SK-N-SH (cell line): ENCODE data around the gene PLXND1.

ENCODE experiments used
- EP300 ChIP-seq, 2 experiments: IDR thresholded peaks; 2 replicates each; pipeline versions ENCODE4 v1.4.0 to v1.6.1; 2012; ENCODE audit warnings: borderline replicate concordance in 1 of 2, low read depth in 1 of 2, low read length in 1 of 2
- EZH2phosphoT487 ChIP-seq: fragments of 200-600 bp; sonication (generic); IDR thresholded peaks from 2 replicates; pipeline ENCODE4 v1.6.1; 2017; ENCODE audit warnings: low read depth, mixed run types, mild to moderate bottlenecking, antibody characterized with exemption, moderate library complexity, borderline replicate concordance
- GABPA ChIP-seq: IDR thresholded peaks from 2 replicates; pipeline ENCODE4 v1.4.0; 2012; ENCODE audit warnings: low read depth, mild to moderate bottlenecking
- NFIC ChIP-seq: IDR thresholded peaks from 2 replicates; pipeline ENCODE4 v1.4.0; 2012; ENCODE audit warnings: borderline replicate concordance
- RFX5 ChIP-seq: IDR thresholded peaks from 2 replicates; pipeline ENCODE4 v1.6.1; 2012; ENCODE audit warnings: mild to moderate bottlenecking, improper control_type of control experiment, low read length
- TAF1 ChIP-seq: IDR thresholded peaks from 2 replicates; pipeline ENCODE4 v1.6.1; 2012; ENCODE audit warnings: low read depth, mild to moderate bottlenecking, low read length, moderate library complexity, borderline replicate concordance
- TEAD4 ChIP-seq: IDR thresholded peaks from 2 replicates; pipeline ENCODE4 v1.4.0; 2012; ENCODE audit warnings: mild to moderate bottlenecking, borderline replicate concordance; ENCODE audit not compliant: insufficient read depth
- YY1 ChIP-seq: IDR thresholded peaks from 2 replicates; pipeline ENCODE4 v1.4.0; 2012; ENCODE audit warnings: low read depth, mild to moderate bottlenecking
- TF ChIP-seq, protein P1 (sequence below): IDR thresholded peaks from 2 replicates; pipeline ENCODE4 v1.4.0; 2012; ENCODE audit warnings: low read depth
- TF ChIP-seq, protein P2 (sequence below): fragments of 200-600 bp; sonication (generic); IDR thresholded peaks from 2 replicates; pipeline ENCODE4 v1.6.1; 2017; ENCODE audit warnings: antibody characterized with exemption, mild to moderate bottlenecking, moderate library complexity
- TF ChIP-seq, protein P3 (sequence below): IDR thresholded peaks from 2 replicates; pipeline ENCODE4 v1.6.1; 2012; ENCODE audit warnings: mild to moderate bottlenecking, low read depth, low read length, moderate library complexity

DNA sequence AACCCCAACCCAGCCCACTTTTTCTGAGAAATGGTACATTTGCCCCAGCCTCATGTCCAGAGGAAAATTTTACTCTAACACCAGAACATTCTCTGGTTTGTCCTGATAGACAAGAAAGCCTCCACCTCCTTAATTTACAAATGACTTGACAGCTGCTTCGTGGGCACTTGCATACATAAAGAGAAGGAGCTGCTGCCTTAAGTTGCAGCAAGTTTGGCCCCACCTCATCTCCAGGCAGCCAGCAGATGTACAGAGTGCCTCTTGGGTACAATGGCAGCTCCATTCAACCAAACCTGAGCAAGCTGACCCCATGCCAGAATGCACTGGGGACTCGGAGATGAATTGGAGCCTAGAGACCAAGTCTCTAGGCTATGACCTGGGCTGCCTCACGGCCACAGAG is 69.7 kb downstream of the PLXND1 start:
- TF ChIP-seq EZH2phosphoT487, result no peak
- TF ChIP-seq, protein P1, sequence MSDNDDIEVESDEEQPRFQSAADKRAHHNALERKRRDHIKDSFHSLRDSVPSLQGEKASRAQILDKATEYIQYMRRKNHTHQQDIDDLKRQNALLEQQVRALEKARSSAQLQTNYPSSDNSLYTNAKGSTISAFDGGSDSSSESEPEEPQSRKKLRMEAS, result no peak
- TF ChIP-seq, protein P2, sequence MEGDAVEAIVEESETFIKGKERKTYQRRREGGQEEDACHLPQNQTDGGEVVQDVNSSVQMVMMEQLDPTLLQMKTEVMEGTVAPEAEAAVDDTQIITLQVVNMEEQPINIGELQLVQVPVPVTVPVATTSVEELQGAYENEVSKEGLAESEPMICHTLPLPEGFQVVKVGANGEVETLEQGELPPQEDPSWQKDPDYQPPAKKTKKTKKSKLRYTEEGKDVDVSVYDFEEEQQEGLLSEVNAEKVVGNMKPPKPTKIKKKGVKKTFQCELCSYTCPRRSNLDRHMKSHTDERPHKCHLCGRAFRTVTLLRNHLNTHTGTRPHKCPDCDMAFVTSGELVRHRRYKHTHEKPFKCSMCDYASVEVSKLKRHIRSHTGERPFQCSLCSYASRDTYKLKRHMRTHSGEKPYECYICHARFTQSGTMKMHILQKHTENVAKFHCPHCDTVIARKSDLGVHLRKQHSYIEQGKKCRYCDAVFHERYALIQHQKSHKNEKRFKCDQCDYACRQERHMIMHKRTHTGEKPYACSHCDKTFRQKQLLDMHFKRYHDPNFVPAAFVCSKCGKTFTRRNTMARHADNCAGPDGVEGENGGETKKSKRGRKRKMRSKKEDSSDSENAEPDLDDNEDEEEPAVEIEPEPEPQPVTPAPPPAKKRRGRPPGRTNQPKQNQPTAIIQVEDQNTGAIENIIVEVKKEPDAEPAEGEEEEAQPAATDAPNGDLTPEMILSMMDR, result no peak
- TF ChIP-seq, protein P3, sequence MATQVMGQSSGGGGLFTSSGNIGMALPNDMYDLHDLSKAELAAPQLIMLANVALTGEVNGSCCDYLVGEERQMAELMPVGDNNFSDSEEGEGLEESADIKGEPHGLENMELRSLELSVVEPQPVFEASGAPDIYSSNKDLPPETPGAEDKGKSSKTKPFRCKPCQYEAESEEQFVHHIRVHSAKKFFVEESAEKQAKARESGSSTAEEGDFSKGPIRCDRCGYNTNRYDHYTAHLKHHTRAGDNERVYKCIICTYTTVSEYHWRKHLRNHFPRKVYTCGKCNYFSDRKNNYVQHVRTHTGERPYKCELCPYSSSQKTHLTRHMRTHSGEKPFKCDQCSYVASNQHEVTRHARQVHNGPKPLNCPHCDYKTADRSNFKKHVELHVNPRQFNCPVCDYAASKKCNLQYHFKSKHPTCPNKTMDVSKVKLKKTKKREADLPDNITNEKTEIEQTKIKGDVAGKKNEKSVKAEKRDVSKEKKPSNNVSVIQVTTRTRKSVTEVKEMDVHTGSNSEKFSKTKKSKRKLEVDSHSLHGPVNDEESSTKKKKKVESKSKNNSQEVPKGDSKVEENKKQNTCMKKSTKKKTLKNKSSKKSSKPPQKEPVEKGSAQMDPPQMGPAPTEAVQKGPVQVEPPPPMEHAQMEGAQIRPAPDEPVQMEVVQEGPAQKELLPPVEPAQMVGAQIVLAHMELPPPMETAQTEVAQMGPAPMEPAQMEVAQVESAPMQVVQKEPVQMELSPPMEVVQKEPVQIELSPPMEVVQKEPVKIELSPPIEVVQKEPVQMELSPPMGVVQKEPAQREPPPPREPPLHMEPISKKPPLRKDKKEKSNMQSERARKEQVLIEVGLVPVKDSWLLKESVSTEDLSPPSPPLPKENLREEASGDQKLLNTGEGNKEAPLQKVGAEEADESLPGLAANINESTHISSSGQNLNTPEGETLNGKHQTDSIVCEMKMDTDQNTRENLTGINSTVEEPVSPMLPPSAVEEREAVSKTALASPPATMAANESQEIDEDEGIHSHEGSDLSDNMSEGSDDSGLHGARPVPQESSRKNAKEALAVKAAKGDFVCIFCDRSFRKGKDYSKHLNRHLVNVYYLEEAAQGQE, result no peak
- no peak for TF ChIP-seq TAF1
- no peak for TF ChIP-seq EP300 (IDR thresholded peaks at IDR 0.05; ENCODE audit: borderline replicate concordance in 1 of 2, low read depth in 1 of 2, low read length in 1 of 2)
- TF ChIP-seq YY1, result no peak
- no peak for TF ChIP-seq NFIC
- no peak for TF ChIP-seq GABPA
- no peak for TF ChIP-seq TEAD4
- TF ChIP-seq RFX5, result no peak
